C1 segment of cervical spinal cord (tissue), 14 donors: ENCODE measurements around the gene AHCYL2.

Experiments used
- DNase-seq, 14 donors: peaks; one replicate each; lab custom pipeline; 2025; lab: John Stamatoyannopoulos, UW

AHCYL2 gene

GRCh38 chr7:129224251-129225205 is at the start of gene AHCYL2:
Gene AHCYL2, plus strand, starts transcription at chr7:129225030.
- peak; percentile 77 to 100 (median 99) for DNase-seq

DNA sequence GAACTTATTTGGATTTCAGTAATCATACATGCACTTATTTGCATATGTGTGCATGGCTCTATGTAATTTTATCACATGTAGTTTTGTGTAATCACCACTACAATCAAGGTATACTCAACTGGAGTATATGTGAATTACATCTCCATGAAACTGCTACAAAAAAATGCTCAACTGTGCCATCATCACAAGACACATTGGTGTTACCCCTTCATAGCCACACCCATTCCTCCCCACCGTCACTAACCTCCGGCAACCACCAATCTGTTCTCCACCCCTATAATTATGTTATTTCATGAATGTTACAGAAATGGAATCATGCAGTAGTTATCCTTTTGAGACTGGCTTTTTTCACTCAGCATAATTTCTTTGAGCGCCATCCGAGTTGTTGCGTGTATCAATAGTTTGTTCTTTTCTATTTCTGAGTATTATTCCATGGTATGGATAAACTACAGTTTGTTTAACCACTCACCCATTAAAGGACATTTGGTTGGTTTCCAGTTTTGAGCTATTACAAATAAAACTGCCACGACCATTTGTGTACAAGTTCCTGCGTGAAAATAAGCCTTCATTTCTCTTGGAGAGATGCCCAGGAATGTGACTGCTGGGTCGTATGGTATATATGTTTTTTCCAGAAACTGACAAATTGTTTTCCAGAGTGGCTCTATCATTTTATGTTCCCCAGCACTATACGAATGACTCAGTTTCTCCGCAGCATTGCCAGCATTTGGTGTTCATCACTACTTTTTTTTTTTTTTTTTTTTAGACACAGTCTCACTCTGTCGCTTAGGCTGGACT is 47.7 kb upstream of the AHCYL2 start:
- DNase-seq: no peak

GRCh38 chr7:129184981-129185670 is 39.7 kb upstream of the AHCYL2 start:
- no peak for DNase-seq

DNA sequence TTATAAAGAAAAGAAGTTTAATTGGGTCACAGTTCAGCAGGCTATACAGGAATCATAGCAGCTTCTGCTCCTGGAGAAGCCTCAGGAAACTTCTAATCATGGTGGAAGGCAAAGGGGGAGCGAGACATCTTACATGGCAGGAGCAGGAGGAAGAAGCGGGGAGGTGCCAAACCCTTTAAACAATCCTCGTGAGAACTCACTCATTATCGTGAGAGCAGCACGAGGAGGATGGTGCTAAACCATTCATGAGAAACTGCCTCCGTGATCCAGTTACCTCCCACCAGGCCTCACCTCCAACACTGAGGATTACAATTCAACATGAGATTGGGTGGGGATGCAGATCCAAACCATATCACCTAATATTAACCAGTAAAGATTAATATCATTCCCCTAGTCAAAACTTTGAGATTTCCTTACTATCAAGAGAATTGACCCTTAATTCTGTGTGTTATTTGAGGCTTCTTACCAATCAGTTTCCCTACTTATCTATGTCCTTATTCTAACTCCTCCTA is 38.0 kb upstream of the AHCYL2 start:
- no peak for DNase-seq

- no peak for DNase-seq
Measured at GRCh38 chr7:129187681-129188371, 37.0 kb upstream of the AHCYL2 start.

DNA sequence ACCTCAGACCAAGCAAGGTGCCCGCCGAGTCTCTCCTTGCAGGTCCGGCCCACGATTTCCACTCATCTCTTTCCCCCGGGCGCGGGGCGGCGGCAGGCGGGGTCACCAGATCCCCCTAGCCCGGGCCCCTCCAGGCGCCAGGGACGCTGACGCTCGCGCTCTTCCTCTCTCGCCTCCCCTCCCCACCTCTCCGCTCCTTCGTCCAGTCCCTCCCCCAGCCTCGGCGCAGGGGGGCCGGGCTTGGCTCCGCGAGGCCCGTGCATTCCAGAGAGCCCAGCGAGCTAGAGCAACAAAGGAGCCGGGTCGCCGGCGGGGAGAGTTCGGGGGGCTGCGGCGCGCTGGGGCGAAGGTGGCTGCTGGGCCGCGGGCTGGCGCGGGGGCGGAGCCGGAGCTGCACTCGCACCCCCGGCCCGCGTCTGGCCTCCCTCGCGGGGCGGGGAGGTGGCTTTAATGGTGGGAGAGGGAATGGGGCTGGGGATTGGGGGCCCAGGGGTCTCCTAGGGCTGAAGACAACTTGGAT is 36.4 kb upstream of the AHCYL2 start, which contains the start of gene SMO:
Gene SMO (plus strand): TSS at position 262 of the 520 bp plus-strand sequence. CDS start 519 bp downstream, outside the sequence.
- peak in 5 of 14 donors; percentile 14 to 39 (median 23) for DNase-seq

GRCh38 chr7:129188892-129189660 is 35.8 kb upstream of the AHCYL2 start:
- DNase-seq: peak in 1 of 14 donors; percentile 17

DNA sequence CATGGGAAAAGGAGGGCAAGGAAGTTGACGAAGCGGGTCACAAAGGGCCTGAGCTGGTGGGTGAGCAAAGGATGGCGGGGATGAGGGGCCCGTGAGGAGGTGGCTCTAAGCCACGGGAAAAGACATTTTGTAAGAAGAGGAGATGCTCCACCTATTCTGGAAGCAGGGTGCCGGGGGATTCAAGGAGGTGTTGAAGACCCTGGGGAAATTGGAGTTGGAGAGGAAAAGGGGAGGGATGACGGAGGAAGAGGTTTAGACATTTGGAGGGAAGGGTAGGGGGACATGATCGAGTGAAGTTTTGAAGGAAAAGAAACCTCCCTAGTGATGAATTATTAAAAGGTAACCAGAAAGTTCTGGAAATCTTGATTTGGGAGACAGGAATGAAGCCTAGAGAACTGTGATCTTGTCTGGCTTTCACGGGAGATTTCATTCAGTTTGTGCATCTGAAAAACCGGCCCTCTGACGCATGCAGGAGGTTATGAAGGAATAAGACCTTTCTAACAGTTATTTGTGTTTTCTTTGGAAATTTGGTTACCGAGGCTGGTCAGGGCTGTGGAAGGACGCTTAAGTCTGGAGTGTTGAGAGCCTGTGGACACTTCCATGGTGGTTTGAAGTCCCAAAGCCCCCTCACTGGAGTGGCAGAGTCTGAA is 35.0 kb upstream of the AHCYL2 start:
- DNase-seq: no peak

GRCh38 chr7:129191272-129191671 is 33.6 kb upstream of the AHCYL2 start:
- DNase-seq: no peak

- no peak for DNase-seq
Measured at GRCh38 chr7:129193892-129194291, 30.9 kb upstream of the AHCYL2 start.

DNA sequence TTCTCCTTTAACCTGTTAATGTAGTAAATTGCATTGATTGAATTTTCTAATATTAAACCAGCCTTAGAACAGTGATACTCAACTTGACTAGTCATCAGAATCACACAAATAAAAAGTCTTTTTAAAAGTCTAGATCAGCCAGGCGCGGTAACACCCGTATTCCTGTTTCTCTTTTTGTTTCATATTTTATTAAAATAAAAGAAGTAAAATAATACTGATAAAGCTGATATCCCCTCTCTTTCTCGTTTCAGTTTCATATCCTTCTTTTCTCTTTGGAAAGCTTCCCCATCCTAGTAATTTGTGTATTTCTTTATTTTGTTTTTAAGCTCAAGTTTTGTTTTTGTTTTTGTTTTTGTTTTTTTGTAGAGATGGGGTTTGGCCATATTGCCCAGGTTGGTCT is 27.1 kb upstream of the AHCYL2 start:
- no peak for DNase-seq

- DNase-seq: no peak
Measured at GRCh38 chr7:129199406-129199805, 25.4 kb upstream of the AHCYL2 start.

DNA sequence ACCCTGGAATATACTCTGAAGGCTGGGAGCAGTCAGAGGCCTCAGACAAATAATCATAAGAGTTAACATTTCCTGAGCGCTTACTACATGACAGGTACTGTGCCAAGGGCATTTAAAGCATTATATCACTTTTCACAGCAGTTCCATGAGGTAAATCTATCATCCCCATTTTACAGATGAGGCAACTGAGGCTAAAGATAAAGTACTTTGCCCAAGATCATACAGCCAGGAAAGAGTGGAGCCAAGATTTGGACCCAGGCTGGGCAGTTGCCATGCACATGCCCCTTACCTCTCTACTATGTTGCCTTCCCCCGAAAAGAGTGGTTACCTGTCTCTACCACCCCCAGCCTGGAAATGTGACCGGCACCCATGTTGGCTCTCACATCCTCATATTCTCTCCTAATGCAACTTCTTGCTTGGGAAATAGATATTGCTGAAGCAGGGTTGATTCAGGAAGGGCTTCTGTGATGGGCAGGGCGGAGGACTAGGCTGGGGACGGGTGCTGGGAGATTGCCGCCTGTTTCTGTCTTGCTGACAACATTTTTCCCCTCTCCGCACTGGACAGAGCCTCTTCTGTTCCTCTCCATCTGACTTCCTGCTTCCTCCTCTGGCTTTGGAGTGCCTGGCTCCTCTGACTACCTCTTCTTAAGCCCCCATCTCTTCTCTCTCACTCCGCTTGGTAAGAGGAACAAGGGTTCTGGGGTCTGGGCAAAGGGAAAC is 22.6 kb upstream of the AHCYL2 start:
- DNase-seq: no peak

DNA sequence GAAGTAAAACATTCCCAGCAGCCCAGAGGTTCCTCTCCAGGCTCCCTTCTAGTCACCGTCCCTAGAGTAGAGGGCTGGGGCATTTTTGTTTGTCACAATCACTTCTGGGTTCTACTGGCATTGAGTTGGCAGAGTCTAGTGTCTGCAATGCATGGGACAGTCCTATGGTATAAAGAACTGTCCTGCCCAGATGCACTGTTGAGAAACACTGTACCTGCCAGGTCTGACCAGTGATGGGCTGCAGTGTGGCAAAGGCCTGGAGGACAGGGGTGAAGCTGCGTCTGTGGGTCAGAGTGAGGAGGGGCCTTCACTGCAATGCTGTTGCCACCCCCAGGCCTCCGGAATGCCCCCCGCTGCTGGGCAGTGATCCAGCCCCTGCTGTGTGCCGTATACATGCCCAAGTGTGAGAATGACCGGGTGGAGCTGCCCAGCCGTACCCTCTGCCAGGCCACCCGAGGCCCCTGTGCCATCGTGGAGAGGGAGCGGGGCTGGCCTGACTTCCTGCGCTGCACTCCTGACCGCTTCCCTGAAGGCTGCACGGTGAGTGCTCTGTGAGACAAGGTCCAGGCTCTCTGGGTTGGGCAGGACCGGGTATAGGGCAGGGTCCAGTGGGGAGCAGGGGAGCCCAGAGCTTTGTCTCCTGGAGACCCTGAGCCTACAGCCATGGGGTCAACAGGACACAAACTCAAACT is 21.6 kb upstream of the AHCYL2 start:
- no peak for DNase-seq

- DNase-seq: no peak
Measured at GRCh38 chr7:129205126-129205818, 19.6 kb upstream of the AHCYL2 start.

GRCh38 chr7:129205987-129206785 is 18.6 kb upstream of the AHCYL2 start:
- no peak for DNase-seq

- no peak for DNase-seq
Measured at GRCh38 chr7:129208667-129209066, 16.2 kb upstream of the AHCYL2 start.
